Heart right ventricle (tissue), 16 donors: ENCODE data around the gene PRDX3. TPM values are rescaled to one million over a fixed set of nuclear protein-coding genes. Genes with fewer than 3 reads are reported as not detected.
A peak's percentile ranks its signal among the peaks of the same experiment; 100 is the strongest.

Source experiments
- ATAC-seq, 8 donors: fragments of 200-7000 bp; cut with Tn5 transposase; one replicate each; pipeline ENCODE4 v1.9.1; 2020; ENCODE audit warnings: mild to moderate bottlenecking in 8 of 8, moderate library complexity in 8 of 8, moderate number of reproducible peaks in 1 of 8
- DNase-seq, 2 donors: peaks; one replicate each; pipeline ENCODE4 v3.0.0-alpha.2; 2020
- H3K27ac ChIP-seq, 10 donors: fragments of 200-600 bp; sonication (generic) in 2 of 10; one replicate each; pipeline versions ENCODE4 v1.5.0 to v1.8.0; 2020 to 2022; ENCODE audit warnings: mild to moderate bottlenecking in 3 of 10
- H3K27me3 ChIP-seq, 7 donors: fragments of 200-600 bp; one replicate each; pipeline ENCODE4 v1.8.0; 2021 to 2022; ENCODE audit warnings: mild to moderate bottlenecking in 2 of 7
- H3K36me3 ChIP-seq, 9 donors: fragments of 200-600 bp; sonication (generic) in 1 of 9; one replicate each; pipeline versions ENCODE4 v1.5.0 to v1.8.0; 2020 to 2022; ENCODE audit warnings: mild to moderate bottlenecking in 2 of 9
- H3K4me1 ChIP-seq, 9 donors: fragments of 200-600 bp; sonication (generic) in 1 of 9; one replicate each; pipeline versions ENCODE4 v1.5.0 to v1.8.0; 2020 to 2022; ENCODE audit warnings: mild to moderate bottlenecking in 4 of 9
- H3K4me3 ChIP-seq, 10 donors: fragments of 200-600 bp; sonication (generic) in 2 of 10; one replicate each; pipeline versions ENCODE4 v1.5.0 to v1.8.0; 2020 to 2022; ENCODE audit warnings: mild to moderate bottlenecking in 7 of 10, moderate library complexity in 2 of 10
- H3K9me3 ChIP-seq, 11 donors: fragments of 200-600 bp in 10 of 11; sonication (generic) in 2 of 11; one replicate each; pipeline versions ENCODE4 v1.5.0 to v1.8.0; 2013 to 2022; ENCODE audit warnings: mild to moderate bottlenecking in 2 of 11, control low read depth in 1 of 11, moderate library complexity in 1 of 11
- CTCF ChIP-seq, 9 donors: fragments of 200-600 bp; sonication (generic) in 2 of 9; IDR thresholded peaks; one replicate each; pipeline versions ENCODE4 v1.5.0 to v1.8.0; 2021 to 2022; ENCODE audit warnings: antibody characterized with exemption in 9 of 9, mild to moderate bottlenecking in 5 of 9, moderate library complexity in 1 of 9
- WGBS, 2 donors: extraction: QIAGEN DNeasy Blood & Tissue Kit; methylation state at CpG; one replicate each; pipeline ENCODE4 v1.1.7; 2013; ENCODE audit warnings: inconsistent platforms in 1 of 2; 5-methylcytosine and 5-hydroxymethylcytosine counted together
- intact Hi-C, 10 donors: fragments of 100-400 bp; cut with DNase I; formaldehyde crosslinking; loops; one replicate each; pipeline versions ENCODE4 v1.11.1 to v1.14.2; 2022
- polyA plus RNA-seq, 2 donors: library from polyadenylated mRNA; stranded (reverse); fragments of 200-250 nt; gene quantifications; one replicate each; pipeline ENCODE4 v1.2.3, GENCODE V29; 2013
- total RNA-seq, 10 donors: library from RNA; stranded (reverse); fragmentation: NEBNext Ultra II Directional in 3 of 10; extraction: Animal tissue kit (Norgen Biotek cat#: 25700) in 3 of 10; gene quantifications; one replicate each; pipeline versions ENCODE4 v1.2.1 to v1.2.4, GENCODE V29; 2021 to 2023
- donor health status: Arrhythmogenic right ventricular cardiomyopathy.
- donor health status: ischemic (EF 13 %, LVEDD 7.1; RV severe dilation, severe dysfunction).
- donor health status: healthy with polysubstance abuse.
- donor health status: DM: no; HTN: yes; CAD: no.
- donor health status: DM: no; HTN: no; CAD: no.
- donor health status: ischemic (EF 25% LVEDD 6.9; RV normal size, moderate dysfunction).
- donor health status: ischemic (EF 25% LVEDD 5.7; RV mildly dilated, moderate dysfunction).
- donor health status: healthy.
- donor health status: DM: yes; HTN: yes; CAD: no.
- donor health status: Ischemic cardiomyopathy.
- donor health status: ischemic (EF 35%, LVEDD 5.7; RV mildly dilated, moderate dysfunction).
- donor health status: nonischemic (EF 11% LVEDD 7.7; RV severe dilation, severe dysfunction).
- donor health status: DM: yes; HTN: yes; CAD: no.
- donor health status: PGD.
- donor health status: ischemic (EF 29% LVEDD 5.4; RV normal size, mild dysfunction).
- donor health status: nonischemic (EF 23%, LVEDD 6.1; RV moderate dilation, normal function).

Gene PRDX3
- total and polyA plus RNA-seq, 12 donors: 75.4 to 323 (median 279) TPM

- no peak for TF ChIP-seq CTCF (IDR thresholded peaks at IDR 0.05)
- intact Hi-C loops: no loop called here
- peak in 1 of 8 donors; percentile 23 for ATAC-seq
- 87% methylated on average over 13 of the region's 13 CpGs for WGBS, 2 donors
- DNase-seq: no peak
- peaks cover 0 to 11% (median 0%) of the 10 kb centered on the region in 9 donors for H3K4me1 ChIP-seq
- no peak overlapping the region for H3K4me3 ChIP-seq
- H3K27me3 ChIP-seq: no peaks in the 10 kb centered on the region
- peaks cover 0 to 99% (median 40%) of the 10 kb centered on the region in 9 donors for H3K36me3 ChIP-seq
- no peak overlapping the region for H3K27ac ChIP-seq
- H3K9me3 ChIP-seq: no peaks in the 10 kb centered on the region
Observed at GRCh38 chr10:119149729-119150128, 28.9 kb downstream of the PRDX3 start.

- ATAC-seq: no peak
- H3K27me3 ChIP-seq: no peaks in the 10 kb centered on the region
- no peak overlapping the region for H3K27ac ChIP-seq
- WGBS, 2 donors: 93 to 97% methylated on average over 8 of the region's 8 CpGs
- intact Hi-C loops: no loop called here
- H3K9me3 ChIP-seq: no peaks in the 10 kb centered on the region
- no peak for DNase-seq
- H3K36me3 ChIP-seq: peaks cover 0 to 99% (median 34%) of the 10 kb centered on the region in 9 donors
- peaks cover 0 to 11% (median 0%) of the 10 kb centered on the region in 9 donors for H3K4me1 ChIP-seq
- no peak for TF ChIP-seq CTCF (IDR thresholded peaks at IDR 0.05)
- no peak overlapping the region for H3K4me3 ChIP-seq
Observed at GRCh38 chr10:119149157-119149556, 29.5 kb downstream of the PRDX3 start.

GRCh38 chr10:119143657-119144056 is 35.0 kb downstream of the PRDX3 start:
- intact Hi-C loops: no loop called here
- Histone ChIP-seq H3K27ac (no peak overlapping the region), H3K36me3 (peaks cover 0 to 84% (median 9%) of the 10 kb centered on the region in 9 donors), H3K4me1 (peaks cover 0 to 11% (median 0%) of the 10 kb centered on the region in 9 donors), H3K4me3 (no peak overlapping the region), H3K27me3 (no peaks in the 10 kb centered on the region), H3K9me3 (no peaks in the 10 kb centered on the region)
- no peak for DNase-seq
- WGBS, 2 donors: 82 to 92% methylated on average over 10 of the region's 10 CpGs
- TF ChIP-seq CTCF (IDR thresholded peaks at IDR 0.05): no peak
- no peak for ATAC-seq

GRCh38 chr10:119140603-119141245 is 37.9 kb downstream of the PRDX3 start:
- peaks cover 0 to 60% (median 9%) of the 10 kb centered on the region in 9 donors for H3K36me3 ChIP-seq
- no peak for ATAC-seq
- H3K9me3 ChIP-seq: no peaks in the 10 kb centered on the region
- no peak for TF ChIP-seq CTCF (IDR thresholded peaks at IDR 0.05)
- 86 to 87% methylated on average over 21 of the region's 21 CpGs for WGBS, 2 donors
- peaks cover 0 to 19% (median 0%) of the 10 kb centered on the region in 9 donors for H3K4me1 ChIP-seq
- H3K27ac ChIP-seq: no peak overlapping the region
- intact Hi-C loops: no loop called here
- no peak for DNase-seq
- H3K4me3 ChIP-seq: no peak overlapping the region
- no peaks in the 10 kb centered on the region for H3K27me3 ChIP-seq
